H9 (cell line): Measurements from ENCODE around the gene AURKB. TPM values are rescaled to one million over a fixed set of nuclear protein-coding genes. Genes with fewer than 3 reads are reported as not detected.
A peak's percentile ranks its signal among the peaks of the same experiment; 100 is the strongest.

Source experiments
- DNase-seq: peaks from one replicate; pipeline ENCODE4 v3.0.0-alpha.2; 2017
- H2AFZ ChIP-seq: one replicate; pipeline ENCODE4 v1.6.1; 2013; ENCODE audit warnings: mild to moderate bottlenecking, low read length, control low read depth, moderate library complexity
- H2AK5ac ChIP-seq: 2 replicates; pipeline ENCODE4 v1.6.1; 2013; ENCODE audit warnings: low read length, control low read depth, mixed read lengths; ENCODE audit not compliant: insufficient read length
- H2BK120ac ChIP-seq: one replicate; pipeline ENCODE4 v1.6.1; 2013; ENCODE audit warnings: low read depth, mild to moderate bottlenecking, low read length, control low read depth, inconsistent platforms; ENCODE audit not compliant: poor library complexity, severe bottlenecking
- H2BK12ac ChIP-seq: 2 replicates; pipeline ENCODE4 v1.6.1; 2013; ENCODE audit warnings: low read length, control low read depth, mixed read lengths, low read depth; ENCODE audit not compliant: insufficient read length
- H2BK15ac ChIP-seq: 2 replicates; pipeline ENCODE4 v1.6.1; 2013; ENCODE audit warnings: low read depth, low read length, control low read depth
- H2BK20ac ChIP-seq: one replicate; pipeline ENCODE4 v1.6.1; 2013; ENCODE audit warnings: low read depth, mild to moderate bottlenecking, low read length, control low read depth, inconsistent platforms; ENCODE audit not compliant: poor library complexity, severe bottlenecking
- H2BK5ac ChIP-seq: 2 replicates; pipeline ENCODE4 v1.6.1; 2013; ENCODE audit warnings: low read length, control low read depth, mixed read lengths; ENCODE audit not compliant: insufficient read length
- H3K14ac ChIP-seq: 2 replicates; pipeline ENCODE4 v1.6.1; 2013; ENCODE audit warnings: low read length, control low read depth; ENCODE audit not compliant: insufficient read depth
- H3K18ac ChIP-seq: 2 replicates; pipeline ENCODE4 v1.6.1; 2013; ENCODE audit warnings: low read depth, mild to moderate bottlenecking, mixed read lengths, low read length, control low read depth; ENCODE audit not compliant: insufficient read length
- H3K23ac ChIP-seq: 2 replicates; pipeline ENCODE4 v1.6.1; 2013; ENCODE audit warnings: low read length, control low read depth, mixed read lengths, low read depth; ENCODE audit not compliant: insufficient read length
- H3K23me2 ChIP-seq: 2 replicates; pipeline ENCODE4 v1.6.1; 2013; ENCODE audit warnings: low read depth, mild to moderate bottlenecking, mixed read lengths, low read length, control low read depth; ENCODE audit not compliant: insufficient read length, poor library complexity, severe bottlenecking
- H3K27ac ChIP-seq: 2 replicates; pipeline ENCODE4 v1.5.1; 2013; ENCODE audit warnings: low read length, control low read depth, mixed read lengths, low read depth; ENCODE audit not compliant: insufficient read length
- H3K27me3 ChIP-seq: 2 replicates; pipeline ENCODE4 v1.6.1; 2013; ENCODE audit warnings: low read length, control low read depth, inconsistent platforms; ENCODE audit not compliant: insufficient read depth
- H3K4ac ChIP-seq: 2 replicates; pipeline ENCODE4 v1.6.1; 2013; ENCODE audit warnings: low read depth, mild to moderate bottlenecking, control low read depth, inconsistent platforms, low read length, moderate library complexity
- H3K4me1 ChIP-seq: 2 replicates; pipeline ENCODE4 v1.6.1; 2013; ENCODE audit warnings: low read length, control low read depth, inconsistent platforms; ENCODE audit not compliant: insufficient read depth
- H3K4me2 ChIP-seq: 2 replicates; pipeline ENCODE4 v1.6.1; 2013; ENCODE audit warnings: low read length, control low read depth, mixed read lengths; ENCODE audit not compliant: insufficient read length, insufficient read depth
- H3K56ac ChIP-seq: 2 replicates; pipeline ENCODE4 v1.6.1; 2013; ENCODE audit warnings: low read depth, mild to moderate bottlenecking, mixed read lengths, low read length, control low read depth; ENCODE audit not compliant: insufficient read length
- H3K79me1 ChIP-seq: 2 replicates; pipeline ENCODE4 v1.6.1; 2013; ENCODE audit warnings: low read depth, mild to moderate bottlenecking, moderate library complexity, low read length, control low read depth, inconsistent platforms; ENCODE audit not compliant: insufficient read depth, poor library complexity, severe bottlenecking
- H3K79me2 ChIP-seq: 2 replicates; pipeline ENCODE4 v1.6.1; 2013; ENCODE audit warnings: low read length, control low read depth, inconsistent platforms; ENCODE audit not compliant: insufficient read depth
- H3K9ac ChIP-seq: 2 replicates; pipeline ENCODE4 v1.6.1; 2013; ENCODE audit warnings: low read length, control low read depth, mixed read lengths; ENCODE audit not compliant: insufficient read length; ENCODE audit errors: extremely low read depth
- H3K9me3 ChIP-seq: one replicate; pipeline ENCODE4 v1.6.1; 2013; ENCODE audit warnings: low read depth, low read length, inconsistent platforms; ENCODE audit not compliant: control insufficient read depth
- H3T11ph ChIP-seq: one replicate; pipeline ENCODE4 v1.6.1; 2013; ENCODE audit warnings: mild to moderate bottlenecking, low read length, control low read depth, inconsistent platforms
- H4K20me1 ChIP-seq: one replicate; pipeline ENCODE4 v1.6.1; 2013; ENCODE audit not compliant: control insufficient read depth, insufficient read length, insufficient read depth
- H4K5ac ChIP-seq: 2 replicates; pipeline ENCODE4 v1.6.1; 2013; ENCODE audit warnings: low read depth, mild to moderate bottlenecking, mixed read lengths, low read length, control low read depth; ENCODE audit not compliant: insufficient read length
- H4K8ac ChIP-seq: replicated peaks from 2 replicates; pipeline ENCODE4 v1.6.1; 2013; ENCODE audit warnings: low read length, control low read depth, mixed read lengths, low read depth; ENCODE audit not compliant: insufficient read length
- H4K91ac ChIP-seq: 2 replicates; pipeline ENCODE4 v1.6.1; 2013; ENCODE audit warnings: low read depth, mild to moderate bottlenecking, moderate library complexity, mixed read lengths, low read length, control low read depth; ENCODE audit not compliant: insufficient read length
- H3K27ac Mint-ChIP-seq, 3 experiments: 2 replicates in 2 of 3; 3 replicates in 1 of 3; pipeline ENCODE4 v1.8.0; 2020 to 2021; ENCODE audit warnings: mixed read lengths in 3 of 3, mild to moderate bottlenecking in 1 of 3, moderate library complexity in 1 of 3
- H3K27me3 Mint-ChIP-seq: 2 replicates; pipeline ENCODE4 v1.8.0; 2021; ENCODE audit warnings: low read depth, mild to moderate bottlenecking, moderate library complexity, mixed read lengths
- H3K36me3 Mint-ChIP-seq, 3 experiments: 2 replicates in 2 of 3; 3 replicates in 1 of 3; pipeline ENCODE4 v1.8.0; 2020 to 2021; ENCODE audit warnings: low read depth in 3 of 3, mixed read lengths in 3 of 3; ENCODE audit not compliant: insufficient read depth in 1 of 3
- H3K4me1 Mint-ChIP-seq, 2 experiments: 2 replicates each; pipeline ENCODE4 v1.8.0; 2020; ENCODE audit warnings: mixed read lengths in 2 of 2
- H3K4me3 Mint-ChIP-seq, 2 experiments: 2 replicates in 1 of 2; 3 replicates in 1 of 2; pipeline ENCODE4 v1.8.0; 2020 to 2021; ENCODE audit warnings: mild to moderate bottlenecking in 2 of 2, mixed read lengths in 2 of 2, moderate library complexity in 1 of 2
- H3K9me3 Mint-ChIP-seq, 2 experiments: 2 replicates in 1 of 2; 3 replicates in 1 of 2; pipeline ENCODE4 v1.8.0; 2020; ENCODE audit warnings: mild to moderate bottlenecking in 2 of 2, mixed read lengths in 2 of 2, moderate library complexity in 1 of 2
- CTCF ChIP-seq: fragments of 200-600 bp; sonication (generic); conservative IDR thresholded peaks from 3 replicates; pipeline ENCODE4 v1.8.0; 2021; ENCODE audit warnings: antibody characterized with exemption, mild to moderate bottlenecking
- WGBS: extraction: QIAGEN DNeasy Blood & Tissue Kit; methylation state at CpG from one replicate; pipeline ENCODE4 v1.1.7; 2013; ENCODE audit warnings: missing lambda C conversion rate, low lambda C conversion rate, mixed read lengths; ENCODE audit not compliant: insufficient read length; ENCODE audit errors: extremely low coverage; 5-methylcytosine and 5-hydroxymethylcytosine counted together
- total RNA-seq: library from RNA; stranded (reverse); gene quantifications from 2 replicates; pipeline ENCODE4 v1.2.1, GENCODE V29; 2021

Gene AURKB
- total RNA-seq, 1 experiment from 2014 or later: 171 TPM

GRCh38 chr17:8222380-8222629, 11.9 kb upstream of the AURKB start:
- Histone ChIP-seq H4K5ac (no peak overlapping the region), H3K9ac (no peak overlapping the region), H3K4me1 (no peaks in the 10 kb centered on the region), H4K8ac (no peak overlapping the region), H4K20me1 (no peaks in the 10 kb centered on the region), H2BK15ac (no peak overlapping the region), H3K56ac (no peak overlapping the region), H3K4me2 (peak overlapping the region; percentile 91), H2BK120ac (no peak overlapping the region), H3K27me3 (no peaks in the 10 kb centered on the region), H3K79me2 (no peaks in the 10 kb centered on the region), H3K79me1 (no peaks in the 10 kb centered on the region), H2AK5ac (no peak overlapping the region), H3K14ac (no peak overlapping the region), H3K27ac (no peak overlapping the region), H2AFZ (no peak overlapping the region), H3K18ac (no peak overlapping the region), H3K23ac (no peak overlapping the region), H3T11ph (no peak overlapping the region), H2BK12ac (no peak overlapping the region), H3K9me3 (no peaks in the 10 kb centered on the region), H2BK20ac (no peak overlapping the region), H3K4ac (no peak overlapping the region), H4K91ac (no peak overlapping the region), H2BK5ac (no peak overlapping the region), H3K23me2 (peaks cover 10% of the 10 kb centered on the region)
- Mint-ChIP-seq H3K27ac (peak overlapping the region in 2 of 3 experiments; percentile 99 to 100; a peak in 5 of 7 replicates), H3K9me3 (peaks cover 14 to 17% of the 10 kb centered on the region in 2 experiments; a peak in 4 of 5 replicates), H3K36me3 (peaks cover 0 to 8% (median 5%) of the 10 kb centered on the region in 3 experiments; a peak in 3 of 7 replicates), H3K4me1 (peaks cover 7 to 23% of the 10 kb centered on the region in 2 experiments), H3K4me3 (peak overlapping the region; percentile 97 to 100), H3K27me3 (peaks cover 25% of the 10 kb centered on the region)
- no peak for DNase-seq
- TF ChIP-seq CTCF: no peak
- no CpG with 5 or more reads among the region's 9 CpGs for WGBS
